Endothelial cell of umbilical vein (primary cell): ENCODE data around the gene ST6GALNAC3. TPM values are rescaled to one million over a fixed set of nuclear protein-coding genes. Genes with fewer than 3 reads are reported as not detected.

Experiments
- BruUV-seq: library from RNA; stranded (reverse); fragments of 400-500 nt; replicated peaks from 2 replicates; lab custom pipeline; 2021; lab: Mats Ljungman, UMichigan
- CTCF ChIA-PET: fragments of 300-600, 350-600 bp; sonication (Branson Sonifier 250); formaldehyde crosslinking; loops from one replicate; lab custom pipeline; 2021; ENCODE audit warnings: antibody characterized with exemption, inconsistent platforms; lab: Charles Lee
- POLR2A ChIA-PET: fragments of 300-600, 350-600 bp; sonication (Branson Sonifier 250); formaldehyde crosslinking; loops from one replicate; lab custom pipeline; 2021; ENCODE audit warnings: antibody characterized with exemption, inconsistent platforms; lab: Charles Lee
- DNase-seq: peaks from one replicate; pipeline ENCODE4 v3.0.0-alpha.2; 2011; ENCODE audit warnings: low read depth, low spot score
- FAIRE-seq: peaks from 2 replicates; lab custom pipeline; 2011; peaks lifted over from hg19 to GRCh38; lab: Jason Lieb, UNC
- H2AFZ ChIP-seq: 2 replicates; pipeline ENCODE4 v1.6.0; 2012; ENCODE audit warnings: low read depth, low read length, control low read depth, inconsistent platforms
- H3K27ac ChIP-seq: 2 replicates; pipeline ENCODE4 v1.5.1; 2011; ENCODE audit warnings: low read depth, mild to moderate bottlenecking, control low read depth, low read length, moderate library complexity; ENCODE audit not compliant: insufficient read depth
- H3K27me3 ChIP-seq, 2 experiments: 2 replicates each; pipeline versions ENCODE4 v1.6.0 to v1.6.1; 2011; ENCODE audit warnings: low read length in 2 of 2, mixed read lengths in 1 of 2; ENCODE audit not compliant: control insufficient read depth in 2 of 2, insufficient read depth in 2 of 2
- H3K36me3 ChIP-seq, 2 experiments: 2 replicates in 1 of 2; 3 replicates in 1 of 2; pipeline ENCODE4 v1.5.1; 2011; ENCODE audit warnings: low read length in 2 of 2, mild to moderate bottlenecking in 1 of 2, moderate library complexity in 1 of 2; ENCODE audit not compliant: control insufficient read depth in 2 of 2, insufficient read depth in 2 of 2; ENCODE audit errors: extremely low read depth in 1 of 2
- H3K4me1 ChIP-seq: 3 replicates; pipeline ENCODE4 v1.5.1; 2011; ENCODE audit warnings: mild to moderate bottlenecking, low read length; ENCODE audit not compliant: control insufficient read depth, insufficient read depth; ENCODE audit errors: extremely low read depth
- H3K4me2 ChIP-seq: 2 replicates; pipeline ENCODE4 v1.6.1; 2011; ENCODE audit warnings: low read length, control low read depth, mixed read lengths; ENCODE audit not compliant: insufficient read depth
- H3K4me3 ChIP-seq, 3 experiments: fragments of 200-600 bp in 1 of 3; sonication (generic), shearing (Covaris generic) in 1 of 3; replicated peaks in 1 of 3; 2 replicates each; pipeline ENCODE4 v1.5.1; 2011 to 2016; ENCODE audit warnings: control low read depth in 3 of 3, low read length in 3 of 3, mild to moderate bottlenecking in 2 of 3, inconsistent platforms in 1 of 3, low read depth in 1 of 3, moderate library complexity in 1 of 3; ENCODE audit not compliant: insufficient read depth in 1 of 3
- H3K79me2 ChIP-seq: 2 replicates; pipeline ENCODE4 v1.6.0; 2012; ENCODE audit warnings: low read length, inconsistent platforms; ENCODE audit not compliant: control insufficient read depth, insufficient read depth
- H3K9ac ChIP-seq: replicated peaks from 2 replicates; pipeline ENCODE3; 2011; ENCODE audit warnings: low read length, control low read depth; ENCODE audit not compliant: insufficient read depth; ENCODE audit errors: extremely low read depth
- H3K9me1 ChIP-seq: replicated peaks from 3 replicates; pipeline ENCODE4 v1.6.0; 2011; ENCODE audit warnings: mild to moderate bottlenecking, low read length; ENCODE audit not compliant: control insufficient read depth, insufficient read depth; ENCODE audit errors: extremely low read depth
- H3K9me3 ChIP-seq: replicated peaks from 2 replicates; pipeline ENCODE4 v1.5.1; 2012; ENCODE audit warnings: low read length, inconsistent platforms; ENCODE audit not compliant: control insufficient read depth, insufficient read depth
- H4K20me1 ChIP-seq: replicated peaks from 2 replicates; pipeline ENCODE3; 2011; ENCODE audit warnings: mild to moderate bottlenecking, low read length; ENCODE audit not compliant: control insufficient read depth, insufficient read depth; ENCODE audit errors: extremely low read depth
- CTCF ChIP-seq, 2 donors: IDR thresholded peaks; 1 replicate in 1 of 2; 2 replicates in 1 of 2; pipeline ENCODE4 v1.5.1; 2011; ENCODE audit warnings: low read length in 2 of 2, mild to moderate bottlenecking in 2 of 2, moderate library complexity in 2 of 2, control low read depth in 1 of 2, inconsistent platforms in 1 of 2, low read depth in 1 of 2; ENCODE audit not compliant: insufficient read depth in 1 of 2; ENCODE audit errors: extremely low read depth in 1 of 2
- EZH2 ChIP-seq: IDR thresholded peaks from 2 replicates; pipeline ENCODE4 v1.6.1; 2012; ENCODE audit warnings: borderline replicate concordance, low read depth, mild to moderate bottlenecking, moderate library complexity, low read length, inconsistent platforms; ENCODE audit not compliant: severe bottlenecking
- FOS ChIP-seq: IDR thresholded peaks from 2 replicates; pipeline ENCODE4 v1.6.1; 2011; ENCODE audit warnings: mild to moderate bottlenecking, low read length, moderate library complexity, borderline replicate concordance; ENCODE audit not compliant: insufficient read depth
- GATA2 ChIP-seq: IDR thresholded peaks from 2 replicates; pipeline ENCODE4 v1.7.0; 2011; ENCODE audit warnings: low read depth, mild to moderate bottlenecking, moderate library complexity, mixed read lengths, low read length; ENCODE audit not compliant: insufficient read length, insufficient read depth
- JUN ChIP-seq: IDR thresholded peaks from 2 replicates; pipeline ENCODE4 v1.6.1; 2011; ENCODE audit warnings: borderline replicate concordance, low read depth; ENCODE audit not compliant: insufficient read length, insufficient read depth
- MAX ChIP-seq: IDR thresholded peaks from 2 replicates; pipeline ENCODE4 v1.6.1; 2011; ENCODE audit not compliant: insufficient read depth, insufficient read length
- MYC ChIP-seq: IDR thresholded peaks from one replicate; pipeline ENCODE4 v1.6.1; 2011; ENCODE audit warnings: mild to moderate bottlenecking, low read depth, low read length
- POLR2A ChIP-seq: IDR thresholded peaks from 2 replicates; pipeline ENCODE4 v1.6.1; 2012; ENCODE audit warnings: low read depth, mild to moderate bottlenecking, control low read depth, low read length
- POLR2AphosphoS5 ChIP-seq: IDR thresholded peaks from 2 replicates; pipeline ENCODE4 v1.6.1; 2012; ENCODE audit warnings: low read depth, mild to moderate bottlenecking, control low read depth, low read length, moderate library complexity; ENCODE audit not compliant: insufficient read depth
- dilution Hi-C: fragments of 300-500 bp; cut with MboI; formaldehyde crosslinking; loops from one replicate; pipeline ENCODE4 v1.15.0; 2019; ENCODE audit warnings: low sequenced_read_pairs; ENCODE audit not compliant: extremely low pct_ligation_motif_present
- intact Hi-C: fragments of 100-400 bp; cut with micrococcal nuclease; formaldehyde crosslinking; loops from one replicate; pipeline ENCODE4 v1.10.0; 2022
- polyA plus RNA-seq, 4 experiments: library from polyadenylated mRNA; depleted of rRNA in 3 of 4; stranded (reverse) in 3 of 4; unstranded in 1 of 4; fragments of >200 nt; gene quantifications; 2 replicates each; pipeline versions ENCODE4 v1.2.1 to v1.2.3, GENCODE V29; 2011 to 2012; ENCODE audit warnings: missing spikeins in 1 of 4
- total RNA-seq: library from RNA; stranded (reverse); gene quantifications from 2 replicates; pipeline ENCODE4 v1.2.3, GENCODE V29; 2021

Gene ST6GALNAC3
- total and polyA plus RNA-seq, 2 donors (not counting 3 experiments of a cell fraction or from before 2014, with no cell fraction given): 7.6 to 48.3 TPM

GRCh38 chr1:76622774-76623528 lies 548.4 kb downstream of the ST6GALNAC3 start:
- dilution Hi-C loops (no loop called here), intact Hi-C loops (no loop called here)
- no peaks in the 10 kb centered on the region for H3K27me3 ChIP-seq
- no peak for TF ChIP-seq POLR2AphosphoS5
- no peaks in the 10 kb centered on the region for H3K36me3 ChIP-seq
- no peak overlapping the region for H3K9ac ChIP-seq
- no peaks in the 10 kb centered on the region for H3K9me3 ChIP-seq
- FAIRE-seq (no peak), DNase-seq (no peak)
- no peak overlapping the region for H3K4me3 ChIP-seq
- no peaks in the 10 kb centered on the region for H3K4me1 ChIP-seq
- CTCF ChIA-PET: interaction anchor here (1.5 kb wide), 1 partner anchor 10 kb away, joined by 5 read pairs; no protein-coding TSS in a partner anchor
- POLR2A ChIA-PET: no interaction called here
- no peaks in the 10 kb centered on the region for H3K79me2 ChIP-seq
- H3K4me2 ChIP-seq: no peak overlapping the region
- no peaks in the 10 kb centered on the region for H4K20me1 ChIP-seq
- no peak overlapping the region for H3K27ac ChIP-seq
- H2AFZ ChIP-seq: no peak overlapping the region
- H3K9me1 ChIP-seq: no peaks in the 10 kb centered on the region
- no TSS peak for BruUV-seq

GRCh38 chr1:76625886-76626678 lies 551.5 kb downstream of the ST6GALNAC3 start:
- Histone ChIP-seq H4K20me1 (no peaks in the 10 kb centered on the region), H3K9me1 (no peaks in the 10 kb centered on the region), H3K9ac (no peak overlapping the region), H3K79me2 (no peaks in the 10 kb centered on the region), H2AFZ (no peak overlapping the region), H3K27ac (no peak overlapping the region), H3K4me1 (no peaks in the 10 kb centered on the region), H3K9me3 (no peaks in the 10 kb centered on the region), H3K4me2 (no peak overlapping the region), H3K27me3 (no peaks in the 10 kb centered on the region), H3K36me3 (no peaks in the 10 kb centered on the region), H3K4me3 (no peak overlapping the region)
- no TSS peak for BruUV-seq
- CTCF ChIA-PET: interaction anchor here (1.4 to 1.6 kb wide), 2 partner anchors 9 to 10 kb away, joined by 3 to 4 read pairs; no protein-coding TSS in a partner anchor
- intact Hi-C loops (no loop called here), dilution Hi-C loops (no loop called here)
- no peak for TF ChIP-seq CTCF (IDR thresholded peaks at IDR 0.05; ENCODE audit: extremely low read depth in 1 of 2, insufficient read depth in 1 of 2, low read depth in 1 of 2, low read length in 2 of 2)
- no peak for TF ChIP-seq GATA2
- no peak for TF ChIP-seq MAX
- no peak for TF ChIP-seq POLR2AphosphoS5
- no peak for TF ChIP-seq POLR2A
- TF ChIP-seq FOS: no peak
- no peak for TF ChIP-seq MYC
- TF ChIP-seq JUN: no peak
- no peak for TF ChIP-seq EZH2
- POLR2A ChIA-PET: no interaction called here
- FAIRE-seq (no peak), DNase-seq (no peak)
